ENCODE results near the gene SF3A2.
A peak's percentile ranks its signal among the peaks of the same experiment; 100 is the strongest.

Gene SF3A2

GRCh38 chr19:2236314-2237050 is at the start of gene SF3A2, which contains the start of gene PLEKHJ1:
Gene SF3A2 (plus strand): TSS chr19:2236824. CDS start chr19:2243419, 6,595 bp downstream.
Gene PLEKHJ1 (minus strand): TSS chr19:2236329. CDS start chr19:2236248, 81 bp downstream.
- peak; percentile 97 for DNase-seq

DNA sequence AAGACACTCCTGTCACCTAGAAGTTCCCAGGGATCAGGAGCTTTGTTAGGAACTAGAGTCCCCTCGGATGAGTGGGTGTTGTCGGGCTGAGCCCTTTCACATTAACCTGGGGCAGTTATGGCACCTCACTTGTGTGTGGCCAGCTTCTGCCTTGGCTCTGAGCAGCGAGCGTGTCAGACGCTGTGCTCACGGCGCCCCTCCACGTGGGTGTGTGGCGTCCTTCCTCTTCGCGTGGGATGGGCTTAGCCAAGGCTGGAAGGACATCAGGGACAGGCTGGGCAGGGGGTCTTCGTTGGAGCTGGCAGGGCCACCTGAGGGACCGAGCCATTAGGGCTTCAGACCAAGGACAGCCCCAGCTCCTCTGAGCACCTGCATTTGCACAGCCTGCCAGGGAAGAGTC is 49.5 kb upstream of the SF3A2 start:
- no peak for DNase-seq

- DNase-seq = peak; percentile 59
These were observed 47.8 kb upstream of the SF3A2 start for GRCh38 chr19:2188708-2189385.

- DNase-seq = no peak
These were observed 46.7 kb upstream of the SF3A2 start for GRCh38 chr19:2189880-2190279.

DNA sequence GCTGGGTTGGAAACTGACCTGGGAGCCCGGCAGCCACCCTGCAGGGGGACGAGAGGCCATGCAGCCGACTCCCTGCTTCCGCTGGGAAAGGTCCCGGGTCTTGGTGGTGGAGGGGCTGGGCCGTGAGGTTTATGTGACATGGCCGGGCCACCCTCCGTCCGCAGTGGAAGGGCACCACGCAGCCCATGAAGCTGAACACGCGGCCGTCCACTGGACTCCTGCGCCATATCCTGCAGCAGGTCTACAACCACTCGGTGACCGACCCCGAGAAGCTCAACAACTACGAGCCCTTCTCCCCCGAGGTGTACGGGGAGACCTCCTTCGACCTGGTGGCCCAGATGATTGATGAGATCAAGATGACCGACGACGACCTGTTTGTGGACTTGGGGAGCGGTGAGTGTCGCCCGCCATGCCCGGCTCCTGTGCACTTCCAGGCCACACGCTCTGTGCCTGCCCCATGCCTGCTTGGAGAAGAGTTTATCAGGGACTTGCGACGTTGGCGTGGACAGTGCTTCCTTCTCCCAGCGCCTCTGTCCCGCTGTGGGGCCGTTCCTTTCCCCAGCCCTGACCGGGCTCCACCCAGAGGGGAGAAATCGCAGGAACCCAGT is 45.7 kb upstream of the SF3A2 start:
- no peak for DNase-seq

DNA sequence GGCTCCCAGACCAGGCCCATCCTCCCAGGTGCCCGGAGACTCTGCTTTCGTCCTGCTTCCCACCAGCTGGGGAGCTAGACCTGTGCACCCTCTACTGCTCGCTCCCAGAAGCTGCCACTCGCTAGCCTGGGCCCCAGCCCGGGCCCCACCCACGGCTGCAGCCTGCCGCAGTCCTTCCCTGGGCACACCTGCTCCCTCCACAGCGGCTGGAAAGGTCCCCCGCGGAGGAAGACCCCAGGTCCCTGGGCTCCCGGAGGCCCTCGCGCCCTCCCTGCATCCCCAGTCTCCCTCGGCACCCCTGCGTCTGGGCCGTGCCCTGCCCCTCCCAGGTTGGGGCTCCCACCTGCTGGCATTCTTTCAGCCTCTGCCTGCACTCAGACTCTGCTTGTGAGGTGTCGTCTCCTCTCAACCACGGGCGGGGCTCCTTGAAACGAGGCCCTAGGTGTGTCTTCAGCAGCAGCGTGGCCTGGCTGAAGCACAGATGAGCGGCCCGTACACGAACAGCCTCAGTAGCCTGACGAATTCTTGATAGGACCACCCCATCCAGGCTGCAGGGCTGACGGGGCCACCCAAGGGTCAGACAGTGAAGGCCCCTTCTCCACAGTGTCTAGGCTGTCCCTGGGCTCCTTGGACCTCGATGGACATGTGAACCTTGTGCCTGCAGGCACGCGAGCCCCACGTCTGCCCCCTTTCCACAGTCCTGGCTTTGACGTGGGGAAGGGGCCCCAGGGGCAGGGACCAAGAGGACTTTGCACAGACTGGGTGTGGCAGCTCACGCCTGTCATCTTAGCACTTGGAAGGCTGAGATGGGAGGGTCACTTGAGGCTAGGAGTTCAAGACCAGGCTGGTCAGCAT is 44.9 kb upstream of the SF3A2 start:
- DNase-seq = no peak

- DNase-seq = no peak
These were observed 43.8 kb upstream of the SF3A2 start for GRCh38 chr19:2192862-2193261.

DNA sequence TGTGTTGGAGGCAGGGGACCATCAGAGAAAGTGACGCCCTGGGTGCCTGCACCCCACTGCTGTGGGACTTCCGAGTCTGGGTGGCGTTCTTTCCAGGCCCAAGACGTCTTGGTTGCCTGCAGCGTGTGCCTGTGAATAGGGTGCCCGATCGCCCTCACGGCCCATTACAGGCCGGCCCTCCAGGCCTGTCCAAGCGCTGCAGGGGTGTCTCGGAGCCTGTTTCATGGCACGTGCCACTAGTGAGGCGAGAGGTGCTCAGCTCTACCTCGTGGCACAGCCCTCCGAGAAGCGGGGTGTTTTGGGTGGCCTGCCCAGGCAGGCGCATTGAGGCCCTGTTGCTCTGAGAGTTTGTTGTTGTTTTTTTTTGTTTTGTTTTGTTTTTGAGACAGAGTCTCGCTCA is 42.8 kb upstream of the SF3A2 start:
- no peak for DNase-seq

DNA sequence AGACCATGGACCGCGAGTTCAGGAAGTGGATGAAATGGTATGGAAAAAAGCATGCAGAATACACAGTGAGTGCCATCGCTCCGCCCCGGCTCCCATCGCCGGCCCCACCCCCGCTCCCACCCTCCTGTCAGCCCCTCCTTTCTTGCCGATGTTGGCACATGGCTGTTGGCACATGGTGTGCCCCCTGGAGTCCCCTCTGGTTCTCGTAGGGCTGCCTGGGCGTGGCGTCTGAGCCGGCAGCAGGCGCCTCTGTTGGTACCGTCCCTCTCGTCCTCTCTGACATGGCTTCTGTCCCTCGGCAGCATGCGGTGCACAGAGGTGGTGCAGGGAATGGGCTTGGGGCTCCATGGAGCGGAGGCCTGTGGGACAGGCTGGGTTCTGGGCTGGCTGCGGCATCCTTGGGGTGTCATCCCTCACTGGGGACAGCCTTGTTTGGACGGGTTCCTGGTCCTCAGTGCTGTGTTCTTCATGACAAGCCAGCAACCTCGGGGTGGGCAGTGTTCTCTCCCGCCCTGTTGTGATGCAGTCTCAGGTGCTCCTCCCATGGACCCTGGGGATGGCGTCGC is 42.0 kb upstream of the SF3A2 start:
- DNase-seq = no peak

DNA sequence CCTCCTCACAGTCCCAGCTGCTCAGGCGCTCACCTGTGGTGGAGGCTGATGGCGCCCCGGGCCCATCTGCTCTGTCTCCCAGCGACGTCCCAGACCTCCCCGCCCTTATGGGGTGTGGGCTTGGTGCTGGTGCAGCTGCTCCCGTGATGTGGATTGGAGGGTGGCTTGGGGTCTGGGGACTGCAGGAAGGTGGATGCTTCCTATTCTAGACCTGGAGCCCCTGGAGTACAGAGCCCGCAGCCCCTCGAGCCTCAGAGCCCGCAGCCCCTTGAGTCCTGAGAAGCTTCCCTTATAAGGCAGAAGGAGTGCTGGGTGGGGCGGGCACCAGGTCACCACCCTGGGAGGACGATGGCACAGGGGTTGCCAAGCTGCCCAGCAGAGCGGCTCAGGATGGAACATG is 41.3 kb upstream of the SF3A2 start:
- DNase-seq = no peak

DNA sequence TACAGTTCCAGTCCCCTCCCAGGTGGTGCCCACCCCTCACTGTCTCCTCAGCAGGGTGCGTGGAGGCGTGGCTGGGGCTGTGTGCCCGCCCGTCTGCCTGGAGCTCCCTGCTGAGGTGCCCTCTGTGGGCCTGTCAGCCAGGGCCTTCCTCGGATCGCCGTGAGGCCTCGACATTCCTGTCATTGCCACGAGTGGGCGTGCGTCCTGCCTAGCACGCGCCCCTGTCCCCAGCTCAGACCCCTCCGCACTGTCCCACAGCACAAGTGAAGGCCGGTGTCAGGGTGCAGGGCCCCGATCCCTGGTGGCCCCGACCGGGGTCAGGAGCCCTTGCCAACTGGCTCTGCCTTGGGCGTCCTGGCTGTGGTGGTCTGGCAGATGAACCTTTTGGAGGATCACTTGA is 40.7 kb upstream of the SF3A2 start:
- DNase-seq = no peak

DNA sequence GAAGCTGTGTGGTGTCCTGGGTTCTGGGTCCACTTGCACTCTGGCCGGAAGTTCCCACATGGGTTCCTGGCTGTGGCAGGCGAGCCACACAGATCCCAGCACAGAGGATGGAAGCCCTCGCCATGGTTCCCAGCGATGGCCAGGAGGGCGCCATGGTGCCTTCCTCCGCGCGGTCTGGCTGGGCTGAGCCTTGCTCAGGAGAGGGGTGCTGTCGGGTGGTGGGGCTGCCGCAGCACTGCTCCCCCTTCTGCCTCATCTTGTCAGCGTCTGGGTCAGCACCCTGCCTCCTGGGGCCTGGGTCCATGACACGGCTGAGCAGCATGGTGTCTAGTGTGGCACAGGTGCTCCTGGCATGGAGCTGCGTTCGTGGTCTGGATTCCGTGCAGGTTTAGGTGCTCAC is 39.4 kb upstream of the SF3A2 start:
- DNase-seq = no peak

DNA sequence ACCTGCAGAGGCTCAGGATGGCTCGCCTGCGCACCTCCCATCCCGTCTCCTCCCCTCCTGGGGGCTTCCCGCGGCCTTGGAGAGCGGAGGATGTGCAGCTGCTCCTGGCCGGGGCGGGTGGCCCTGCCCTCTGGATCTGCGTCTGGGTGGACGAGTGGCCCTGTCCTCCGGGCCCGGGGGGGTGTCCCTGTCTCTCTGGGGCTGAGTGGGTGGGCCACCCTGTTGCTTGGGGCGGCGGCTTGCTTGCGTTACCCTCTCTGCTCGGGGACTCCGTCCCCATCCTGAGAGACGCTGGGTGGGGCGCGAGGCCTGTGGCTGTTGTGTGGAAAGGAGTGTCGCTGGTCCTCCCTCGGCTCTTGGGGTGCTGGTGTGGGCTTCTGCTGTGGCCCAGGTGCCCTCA is 38.3 kb upstream of the SF3A2 start:
- DNase-seq = no peak

DNA sequence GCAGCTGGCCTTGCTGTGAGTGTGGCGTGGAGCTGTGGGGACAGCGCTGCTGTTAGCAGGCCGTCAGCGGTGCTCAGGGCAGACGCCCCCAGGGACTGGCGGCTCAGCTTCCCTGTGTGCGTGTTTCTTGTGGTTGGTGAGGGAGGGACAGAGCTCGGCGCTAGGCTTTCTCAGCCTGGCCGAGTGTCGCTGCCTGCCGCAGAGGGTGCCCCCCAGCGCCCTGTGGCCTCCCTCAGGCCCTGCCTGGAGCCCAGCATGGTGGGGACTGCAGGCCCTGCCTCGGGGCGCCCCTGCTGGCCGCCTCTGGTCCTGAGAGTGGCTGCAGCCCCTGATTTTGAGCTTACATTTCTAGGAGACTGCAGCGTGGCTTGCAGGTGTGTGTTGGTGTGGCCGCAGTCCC is 37.4 kb upstream of the SF3A2 start:
- DNase-seq = no peak

GRCh38 chr19:2199861-2200623 is 36.6 kb upstream of the SF3A2 start:
- no peak for DNase-seq

- peak; percentile 15 for DNase-seq
These were observed 35.9 kb upstream of the SF3A2 start for GRCh38 chr19:2200624-2201294.

- DNase-seq = no peak
These were observed 35.0 kb upstream of the SF3A2 start for GRCh38 chr19:2201473-2202148.

DNA sequence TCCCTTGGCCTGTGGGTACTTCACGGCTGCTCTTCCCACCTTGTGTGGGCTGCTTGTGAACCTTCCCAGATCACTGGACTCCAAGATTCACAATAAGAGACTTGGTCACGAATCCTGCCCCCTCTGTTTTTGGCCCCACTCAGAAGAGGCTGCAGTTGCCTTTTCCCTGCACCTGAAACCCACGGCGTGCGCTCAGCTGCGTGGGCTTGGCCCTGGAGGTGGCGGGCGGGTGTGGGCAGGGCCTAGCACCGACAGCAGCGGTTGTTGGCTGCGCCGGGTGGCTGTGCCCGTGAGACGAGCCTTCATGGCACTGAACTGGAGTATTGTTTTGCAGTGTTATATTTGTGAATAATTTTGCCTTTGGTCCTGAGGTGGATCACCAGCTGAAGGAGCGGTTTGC is 34.3 kb upstream of the SF3A2 start:
- DNase-seq = no peak

DNA sequence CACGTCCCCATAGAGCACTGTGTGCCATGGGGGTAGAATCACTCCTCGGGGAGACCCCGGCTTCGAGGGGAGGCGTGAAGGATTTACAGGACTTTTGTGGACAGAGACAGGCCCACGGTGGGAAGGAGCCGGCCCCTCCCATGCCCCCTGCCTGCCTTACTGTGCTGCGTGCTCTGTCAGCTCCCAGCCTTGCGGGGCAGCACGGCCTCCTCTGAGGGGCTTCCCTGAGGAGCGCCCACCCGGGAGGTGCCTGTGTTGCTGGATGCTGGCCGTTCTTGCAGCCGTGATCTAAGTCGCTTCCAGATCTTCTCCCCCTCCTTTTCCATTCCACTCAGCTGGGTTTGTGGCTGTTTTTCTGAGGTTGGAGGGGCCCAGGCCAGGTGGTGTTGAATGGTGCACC is 29.6 kb upstream of the SF3A2 start:
- no peak for DNase-seq

DNA sequence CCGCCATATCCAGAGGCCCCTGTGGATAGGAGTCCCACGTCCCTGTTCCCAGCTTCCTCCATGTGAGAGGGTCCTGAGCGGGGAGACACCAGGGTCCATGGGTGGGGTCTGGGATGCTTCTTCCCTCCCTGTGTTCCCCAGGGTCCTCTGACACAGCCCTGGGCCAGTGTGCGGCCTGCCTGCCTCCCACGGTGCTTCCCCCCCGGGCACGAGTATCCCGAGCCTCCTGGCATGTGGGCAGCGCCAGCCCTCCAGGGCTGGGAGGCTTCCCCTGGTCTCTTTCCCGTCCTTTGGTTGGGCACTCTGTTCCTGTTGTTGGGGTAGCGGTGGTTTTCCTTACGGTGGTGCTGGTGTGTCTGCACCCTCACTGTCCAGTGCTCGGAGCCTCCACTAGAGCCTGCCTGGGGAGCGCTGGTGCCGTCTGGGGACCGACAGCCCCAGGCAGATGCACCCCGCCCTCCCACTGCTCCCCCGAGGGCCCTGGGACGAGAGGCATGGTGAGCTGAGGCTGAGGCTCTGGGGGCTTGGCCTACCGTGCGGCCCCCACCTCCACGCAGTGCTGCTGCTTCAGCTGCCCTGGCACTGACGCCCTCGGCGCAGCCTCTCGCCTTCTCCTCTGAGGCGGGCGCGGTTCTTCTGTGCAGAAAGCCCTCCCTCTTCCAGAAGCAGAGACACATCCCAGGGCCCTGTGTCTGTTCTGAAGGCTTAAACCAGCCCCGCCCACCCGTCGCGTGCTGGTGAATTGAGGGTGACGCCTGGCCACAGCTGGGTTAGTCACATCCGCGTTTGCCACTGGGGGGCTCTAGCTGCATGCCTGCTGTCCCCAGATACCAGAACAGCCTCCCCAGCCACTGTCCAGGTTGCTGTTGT is 28.4 kb upstream of the SF3A2 start:
- peak; percentile 83 for DNase-seq
